Keratinocyte (primary cell): ENCODE results near the gene CPTP.

ENCODE experiments used
- CTCF ChIP-seq, 3 experiments: IDR thresholded peaks in 1 of 3; conservative IDR thresholded peaks in 1 of 3; optimal IDR thresholded peaks in 1 of 3; 2 replicates in 2 of 3; 3 replicates in 1 of 3; pipeline versions ENCODE3 to v1.5.1; 2011; ENCODE audit warnings: low read length in 3 of 3, mild to moderate bottlenecking in 3 of 3, moderate library complexity in 2 of 3, control low read depth in 1 of 3, inconsistent platforms in 1 of 3; ENCODE audit not compliant: insufficient read depth in 2 of 3; ENCODE audit errors: extremely low read depth in 1 of 3
- EZH2 ChIP-seq: IDR thresholded peaks from one replicate; pipeline ENCODE4 v1.6.1; 2012; ENCODE audit warnings: inconsistent platforms, mild to moderate bottlenecking, low read length, moderate library complexity

- no peak for TF ChIP-seq EZH2
- no peak for TF ChIP-seq CTCF (optimal IDR thresholded peaks at IDR 0.05 in 1 of 3, IDR thresholded peaks at IDR 0.05 in 1 of 3, conservative IDR thresholded peaks at IDR 0.05 in 1 of 3; ENCODE audit: extremely low read depth in 1 of 3, insufficient read depth in 2 of 3, low read length in 3 of 3)
These were observed 38.0 kb upstream of the CPTP start for GRCh38 chr1:1286313-1287261.
